ENCODE data around the gene SPAAR.
"Not testable (repeated sequence)": the region's sequence is repeated elsewhere in the genome, so short reads cannot be mapped to it uniquely, and the experiment has no call there.

Gene SPAAR, protein sequence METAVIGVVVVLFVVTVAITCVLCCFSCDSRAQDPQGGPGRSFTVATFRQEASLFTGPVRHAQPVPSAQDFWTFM

DNA sequence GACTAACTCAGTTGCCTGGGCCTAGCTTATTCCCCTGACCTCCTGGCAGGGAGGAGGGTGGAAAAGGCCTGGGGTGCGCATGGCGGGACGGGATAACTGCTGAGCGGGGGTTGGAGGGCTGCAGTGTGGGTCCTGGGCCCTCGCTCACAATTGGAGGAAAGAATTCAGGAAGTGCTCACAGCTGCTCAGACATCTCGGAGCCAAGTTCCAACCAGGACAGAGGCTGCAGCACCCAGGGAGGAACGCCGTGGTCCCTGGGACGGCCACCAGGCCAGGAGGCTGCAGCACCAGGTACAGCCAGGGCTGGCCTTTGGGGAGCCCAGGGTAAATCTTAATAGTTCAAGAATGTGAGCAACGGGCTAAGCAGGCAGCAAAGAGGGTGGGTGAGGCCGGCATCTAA lies at the start of gene SPAAR:
Gene SPAAR, plus strand, starts transcription at position 217 of the 400 bp plus-strand sequence. CDS start 974 bp downstream, outside the sequence.
- peak; percentile 77 for DNase-seq (ENCODE audit: low spot score)

DNA sequence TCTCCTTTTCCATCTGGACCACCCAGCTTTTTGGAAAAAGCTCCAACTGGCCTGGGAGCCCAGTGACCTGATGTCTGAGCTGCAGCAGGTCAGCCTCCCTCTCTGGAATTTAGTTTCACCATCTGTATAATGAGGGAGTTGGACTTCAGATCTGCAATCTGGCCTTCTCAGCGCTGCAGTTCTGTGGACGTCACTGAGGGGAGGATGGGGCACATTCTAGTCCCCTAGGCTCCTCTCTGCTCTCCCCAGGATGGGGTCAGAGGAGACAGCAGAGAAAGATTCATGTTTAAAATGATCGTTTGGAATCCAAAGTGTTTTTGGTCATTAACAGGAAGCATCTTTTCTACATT lies 49.3 kb upstream of the SPAAR start:
- no peak for DNase-seq (ENCODE audit: low spot score)

DNA sequence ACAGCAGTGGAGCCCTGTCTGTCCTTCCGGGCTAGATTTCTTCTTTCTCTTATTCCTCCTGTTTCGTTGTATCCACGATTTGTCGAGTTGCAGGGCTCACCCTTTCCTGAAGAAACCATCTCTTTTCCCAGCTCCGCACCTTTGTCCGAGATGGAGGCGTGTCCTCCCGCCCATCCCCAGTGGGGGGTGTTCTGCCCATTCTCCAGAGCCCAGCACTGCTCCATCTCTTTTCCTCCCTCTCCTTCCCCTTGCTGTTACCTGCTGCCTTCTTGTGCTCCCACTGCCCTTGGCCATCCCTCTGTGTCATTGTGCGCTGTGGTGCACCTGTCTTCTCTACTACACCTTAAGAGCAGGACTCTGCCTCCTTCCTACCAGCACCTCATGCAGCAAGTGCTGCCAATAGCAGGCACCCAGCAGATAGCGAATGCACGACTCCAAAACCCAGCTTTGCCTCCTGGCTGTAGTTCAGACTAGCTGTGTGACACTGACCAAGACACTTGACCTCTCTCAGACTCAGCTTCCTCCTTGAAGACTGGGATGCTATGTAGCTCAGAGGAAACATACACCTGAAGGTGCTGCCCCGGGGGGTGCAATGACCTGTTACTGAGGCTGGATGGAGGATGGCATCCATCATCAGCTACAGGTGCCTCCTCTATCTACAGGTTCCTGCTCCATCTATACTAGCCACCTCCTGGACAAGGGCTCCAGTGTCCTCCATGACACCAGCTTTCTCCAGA lies 48.0 kb upstream of the SPAAR start:
- DNase-seq (ENCODE audit: low spot score), result no peak

DNA sequence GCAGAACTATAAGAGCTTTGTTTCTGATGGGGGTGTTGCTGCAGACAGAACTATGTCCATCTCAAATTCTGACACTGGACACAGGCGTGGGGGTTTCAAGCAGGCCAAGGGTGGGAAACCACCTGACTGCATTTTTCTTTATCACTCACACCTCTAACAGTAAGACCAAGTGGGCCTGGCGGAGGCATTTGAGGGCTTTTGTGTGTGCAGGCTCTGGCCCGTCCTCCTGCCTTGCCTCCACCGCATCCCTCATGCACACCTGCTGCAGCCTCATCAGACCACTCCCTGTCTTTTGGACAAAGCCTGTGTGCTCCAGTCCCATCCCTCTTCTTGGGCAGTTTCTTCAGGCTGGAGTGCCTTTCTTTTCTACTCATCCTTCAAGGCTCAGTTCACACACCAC lies 47.0 kb upstream of the SPAAR start:
- DNase-seq (ENCODE audit: low spot score), result no peak

DNA sequence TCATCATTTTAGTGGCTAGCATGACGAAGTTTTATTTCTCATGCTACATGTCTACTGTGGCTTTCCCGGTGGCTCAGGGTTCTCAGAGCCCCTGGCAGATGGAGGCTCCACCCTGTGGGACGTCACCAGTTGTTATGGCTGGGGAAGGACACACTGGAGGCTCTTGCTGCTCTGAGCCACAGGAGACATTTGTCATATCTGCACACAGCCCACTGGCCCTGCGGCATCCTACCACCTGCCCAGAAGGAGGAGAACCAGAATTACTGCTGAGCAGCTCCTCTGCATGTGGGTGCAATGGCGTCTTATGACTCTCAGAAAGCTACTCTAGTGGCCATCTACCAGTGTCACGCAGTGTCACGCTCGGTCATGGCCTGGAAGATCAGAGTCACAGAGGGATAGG lies 45.7 kb upstream of the SPAAR start:
- no peak for DNase-seq (ENCODE audit: low spot score)

DNA sequence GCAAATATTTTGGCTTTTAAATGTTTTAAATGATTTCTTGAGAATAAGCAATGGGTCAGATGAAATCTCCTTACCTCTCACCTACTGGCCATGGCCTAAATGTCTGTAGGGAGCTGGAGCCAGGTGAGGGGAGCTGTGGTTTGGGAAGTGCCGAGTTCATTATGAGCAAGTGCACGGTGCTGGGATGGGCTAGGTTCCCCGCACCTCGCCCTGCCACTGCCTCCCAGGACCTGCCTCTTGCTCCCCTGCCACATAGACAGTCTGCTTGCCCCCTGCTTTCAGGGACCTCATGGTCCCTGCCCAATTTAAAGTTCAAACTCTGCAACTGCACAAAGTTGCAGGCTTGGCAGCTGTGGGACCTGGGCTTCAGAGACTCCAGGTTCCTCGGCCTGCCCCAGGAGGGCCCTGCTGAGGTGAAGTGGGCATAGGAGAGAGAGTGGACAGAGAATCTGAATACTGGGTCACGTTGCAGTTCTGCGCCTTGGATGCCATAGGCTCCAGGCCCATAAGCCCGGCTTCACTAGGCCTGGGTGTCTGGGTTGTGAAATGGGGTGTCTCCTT lies 44.5 kb upstream of the SPAAR start:
- no peak for DNase-seq (ENCODE audit: low spot score)

DNA sequence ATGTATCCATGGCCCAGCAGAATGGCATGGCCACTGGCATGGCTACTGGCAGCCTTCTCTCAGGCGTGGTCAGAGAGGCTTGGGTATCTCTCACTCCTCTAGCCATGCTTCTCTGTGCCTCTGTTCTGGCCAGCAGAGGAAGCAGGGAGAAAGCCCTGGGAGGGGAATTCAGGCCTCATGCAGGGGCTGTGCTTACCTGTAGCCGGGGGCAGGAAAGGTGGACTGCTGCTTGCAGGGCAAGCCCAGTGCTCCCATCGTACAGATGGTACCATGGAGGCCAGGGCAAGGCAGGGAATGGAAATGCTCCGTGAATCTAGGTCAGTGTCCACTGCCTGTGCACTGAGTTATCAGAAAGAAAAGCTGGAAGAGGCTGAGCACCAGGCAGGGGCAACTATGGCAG lies 41.8 kb upstream of the SPAAR start:
- DNase-seq (ENCODE audit: low spot score), result no peak

DNA sequence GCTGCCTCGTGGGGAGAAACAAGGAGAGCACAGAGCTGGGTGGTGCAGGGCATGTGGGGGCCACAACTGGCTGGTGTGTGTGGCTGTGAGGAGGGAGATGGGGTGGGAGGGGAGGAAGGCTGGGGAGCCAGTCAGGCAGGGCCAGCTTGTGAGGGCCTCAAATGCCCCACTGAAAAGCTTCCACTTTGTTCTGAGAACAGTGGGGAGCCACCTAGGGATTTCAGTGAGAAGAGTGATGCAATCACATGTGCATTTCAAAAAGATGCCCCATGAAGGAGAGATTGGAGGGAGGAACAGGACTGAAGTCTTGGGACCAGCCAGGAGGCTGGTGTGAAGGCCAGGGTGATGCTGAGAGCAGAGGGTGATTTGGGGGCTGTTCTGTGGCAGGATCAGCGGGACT lies 40.4 kb upstream of the SPAAR start:
- no peak for DNase-seq (ENCODE audit: low spot score)

DNA sequence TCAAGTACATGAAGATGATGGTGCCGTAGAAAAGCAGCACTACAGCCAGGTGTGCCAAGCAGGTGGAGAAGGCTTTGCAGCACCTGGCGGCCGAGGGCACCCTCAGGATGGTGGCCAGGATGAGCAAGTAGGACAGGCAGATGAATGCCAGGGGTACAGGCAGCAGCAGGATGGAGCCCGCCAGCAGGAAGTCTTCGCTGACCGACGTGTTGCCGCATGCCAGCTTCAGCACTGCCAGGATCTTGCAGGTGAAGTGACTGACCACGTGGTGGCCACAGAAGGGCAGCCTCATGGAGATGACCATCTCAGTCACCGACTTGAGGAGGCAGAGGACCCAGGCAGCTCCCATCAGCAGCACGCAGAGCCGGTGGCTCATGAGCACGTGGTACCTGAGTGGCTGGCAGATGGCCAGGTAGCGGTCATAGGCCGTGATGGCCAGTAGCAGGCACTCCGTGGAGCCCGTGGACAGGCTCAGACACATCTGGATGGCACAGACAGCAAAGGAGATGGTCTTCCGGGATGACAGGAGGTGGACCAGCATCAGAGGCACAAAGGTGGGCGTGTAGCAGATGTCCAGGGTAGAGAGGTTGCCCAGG lies 39.6 kb upstream of the SPAAR start:
- no peak for DNase-seq (ENCODE audit: low spot score)

DNA sequence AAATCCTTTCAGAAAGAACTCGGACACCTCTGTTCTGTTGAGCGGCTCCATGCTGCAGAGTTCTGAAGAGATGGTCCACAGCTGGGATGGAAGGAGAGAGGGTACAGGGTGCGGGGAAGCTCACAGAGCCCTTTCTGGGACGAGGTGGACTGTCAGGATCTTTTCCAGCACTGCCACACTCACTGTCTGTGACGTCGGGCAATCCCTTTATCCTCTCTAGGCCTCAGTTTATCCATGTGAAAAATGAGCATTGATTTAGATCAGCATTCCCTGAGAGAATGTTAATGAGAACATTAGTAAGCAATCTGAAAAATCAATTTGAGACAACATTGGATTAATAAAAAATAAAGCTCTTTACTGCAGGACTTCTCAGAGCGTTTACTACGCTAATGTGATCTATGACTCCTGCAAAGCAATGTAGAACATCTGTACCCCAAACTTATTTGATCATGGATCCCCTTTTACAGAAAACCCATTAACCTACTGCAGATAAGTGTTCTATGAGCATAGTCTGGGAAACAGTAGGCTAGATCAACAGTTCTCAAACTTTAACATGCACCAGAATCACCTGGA lies 38.9 kb upstream of the SPAAR start, which contains the start of gene OR13J1:
Gene OR13J1, minus strand, starts transcription at position 51 of the 573 bp plus-strand sequence. Its CDS starts 0 bp downstream, at position 51.
- no peak for DNase-seq (ENCODE audit: low spot score)

DNA sequence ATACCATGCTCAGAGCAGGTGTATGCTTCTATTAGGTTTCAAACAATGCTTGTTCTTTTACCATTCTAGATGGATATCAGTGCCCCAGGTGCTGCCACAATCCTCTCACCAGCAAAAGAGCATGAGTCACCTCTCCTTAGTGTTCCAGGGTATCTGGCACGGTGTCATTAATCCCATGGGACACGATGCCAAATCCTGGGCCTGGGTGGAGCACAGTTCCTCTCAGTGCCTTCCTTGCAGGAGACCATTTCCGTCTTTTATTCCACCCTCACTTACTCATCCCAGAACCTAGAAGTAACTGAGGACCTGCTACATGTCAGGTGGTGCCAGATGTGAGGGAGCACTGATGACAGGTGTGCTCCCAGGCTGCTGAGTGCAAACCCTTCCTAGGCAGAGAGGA lies 37.7 kb upstream of the SPAAR start:
- DNase-seq (ENCODE audit: low spot score), result no peak

DNA sequence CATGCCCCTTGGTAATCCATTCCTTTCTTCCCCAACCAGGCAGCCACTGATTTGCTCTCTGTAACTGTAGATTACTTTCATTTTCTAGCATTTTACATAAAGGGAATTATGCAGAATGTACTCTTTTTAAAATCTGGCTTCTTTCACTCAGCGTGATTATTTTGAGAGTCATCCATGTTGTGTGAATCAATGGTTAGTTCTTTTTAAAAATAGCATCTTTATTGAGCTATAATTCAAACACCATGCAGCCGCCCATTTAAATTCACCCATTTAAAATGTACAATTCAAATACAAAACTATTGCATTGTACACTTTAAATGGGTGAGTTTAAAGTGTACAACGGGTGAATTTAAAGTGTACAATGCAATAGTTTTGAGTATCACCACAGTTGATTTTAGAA lies 36.8 kb upstream of the SPAAR start:
- DNase-seq (ENCODE audit: low spot score), result no peak

DNA sequence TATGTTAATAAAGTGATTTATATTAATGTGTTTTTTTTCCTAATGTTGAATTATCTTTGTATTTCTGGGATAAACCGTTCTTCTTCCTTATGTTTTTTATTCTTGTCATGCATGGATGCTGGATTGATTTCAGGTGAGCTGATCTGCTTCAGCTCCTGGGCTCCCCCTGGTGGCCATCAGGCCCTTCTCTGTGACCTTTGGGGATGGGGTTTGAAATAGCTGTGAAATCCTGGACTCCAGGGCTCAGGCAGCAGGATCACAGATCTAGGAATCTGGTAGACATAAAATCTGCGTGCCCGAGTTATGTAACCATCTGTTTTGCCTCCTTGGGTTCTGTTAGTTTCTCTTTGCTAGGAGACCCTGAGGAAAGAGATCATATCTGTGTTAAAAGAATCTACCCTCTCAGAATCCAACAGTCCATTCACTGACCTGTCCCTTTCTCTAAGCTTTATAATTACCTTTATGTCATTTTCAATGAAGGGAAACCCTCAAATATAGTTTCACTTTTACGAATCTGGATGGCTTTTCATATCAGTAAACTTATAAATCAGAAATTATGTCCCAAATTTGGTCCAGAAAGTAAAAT lies 26.9 kb upstream of the SPAAR start:
- DNase-seq (ENCODE audit: low spot score), result peak; percentile 45

DNA sequence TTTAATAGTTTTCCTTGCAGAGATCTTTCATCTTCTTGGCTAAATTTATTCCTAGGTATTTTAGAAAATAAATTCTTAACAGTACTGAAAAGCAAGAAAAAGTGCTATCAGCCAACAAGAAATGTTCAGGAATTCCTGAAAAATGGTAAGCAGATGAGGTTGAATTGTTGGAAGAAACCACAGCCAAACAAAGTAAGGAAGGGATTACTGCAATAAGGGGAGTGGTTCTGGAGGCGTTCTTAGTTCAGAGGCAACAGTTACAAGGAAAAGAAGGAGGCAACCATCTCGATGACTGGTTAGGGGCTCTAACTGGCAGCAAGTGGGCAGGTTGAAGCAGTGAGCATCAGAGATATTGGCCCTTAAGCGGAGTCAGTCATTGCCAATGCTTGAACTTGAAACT lies 26.3 kb upstream of the SPAAR start:
- no peak for DNase-seq (ENCODE audit: low spot score)

DNA sequence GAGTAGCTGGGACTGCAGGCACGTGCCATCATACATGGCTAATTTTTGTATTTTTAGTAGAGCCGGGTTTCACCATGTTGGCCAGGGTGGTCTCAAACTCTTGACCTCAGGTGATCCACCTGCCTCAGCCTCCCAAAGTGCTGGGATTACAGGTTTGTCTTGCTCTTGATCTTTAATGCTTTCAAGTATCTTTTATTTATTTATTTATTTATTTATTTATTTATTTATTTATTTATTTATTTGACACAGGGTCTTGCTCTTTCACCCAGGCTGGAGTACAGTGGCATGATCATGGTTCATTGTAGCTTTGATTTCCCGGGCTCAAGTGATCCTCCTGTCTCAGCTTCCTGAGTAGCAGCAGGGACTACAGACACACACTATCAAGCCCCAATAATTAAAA lies 24.4 kb upstream of the SPAAR start:
- not testable (repeated sequence) for DNase-seq (ENCODE audit: low spot score)

DNA sequence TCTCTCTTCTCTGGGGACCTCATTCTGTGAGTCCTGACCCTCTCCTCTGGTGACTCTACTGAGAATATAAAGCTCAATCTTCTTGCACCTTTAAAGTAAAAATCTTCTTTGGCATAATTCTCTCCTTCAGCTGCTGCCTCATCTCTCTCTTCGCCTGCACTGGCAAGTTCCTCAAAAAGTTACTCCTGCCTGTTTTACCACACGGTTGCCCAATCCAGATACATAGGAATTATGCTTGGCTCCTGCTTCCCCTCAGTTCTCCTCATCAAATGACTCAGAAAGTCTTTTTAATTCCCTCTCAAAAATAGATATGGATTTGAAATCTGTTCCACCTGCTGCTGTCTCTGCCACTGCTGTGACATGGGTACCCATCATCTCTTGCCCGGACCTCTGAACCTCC lies 17.6 kb upstream of the SPAAR start:
- no peak for DNase-seq (ENCODE audit: low spot score)

DNA sequence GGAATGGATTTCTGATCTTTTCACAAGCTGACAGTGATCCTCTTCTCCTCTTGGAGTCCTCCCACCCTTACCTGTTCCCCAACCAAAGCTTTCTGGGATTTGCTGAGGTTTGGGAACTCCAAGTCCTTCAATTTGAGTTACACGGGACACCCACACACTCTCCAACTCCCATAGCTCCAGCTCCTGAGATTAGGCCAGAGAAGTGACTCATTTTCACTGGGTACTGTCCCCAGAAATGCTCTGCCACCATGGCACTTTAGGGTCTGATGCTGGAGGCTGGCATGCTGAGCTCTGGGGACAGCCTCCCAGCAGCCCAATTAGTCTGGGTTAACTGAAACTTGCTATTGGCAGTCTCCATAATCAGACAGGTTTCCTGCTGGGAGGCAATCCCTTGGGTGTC lies 17.2 kb upstream of the SPAAR start:
- no peak for DNase-seq (ENCODE audit: low spot score)

DNA sequence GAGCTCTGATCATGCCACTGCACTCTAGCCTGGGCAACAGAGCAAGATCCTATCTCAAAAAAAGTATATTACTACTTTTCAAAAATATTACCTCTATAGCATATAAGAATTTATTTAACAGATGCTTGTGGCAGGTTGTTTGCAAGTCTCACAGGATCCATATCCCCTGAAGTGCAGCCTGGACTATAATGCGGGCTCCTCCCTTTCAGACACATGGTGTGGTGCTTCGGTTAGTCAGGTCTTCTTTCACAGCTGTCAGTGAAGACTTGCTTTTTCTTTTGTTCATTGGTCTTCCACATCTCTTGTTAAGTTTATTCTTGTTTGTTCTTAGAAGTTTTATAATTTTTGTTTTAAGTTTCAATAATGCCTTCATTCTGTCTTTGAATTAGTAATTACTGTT lies 12.7 kb upstream of the SPAAR start:
- DNase-seq (ENCODE audit: low spot score), result no peak

DNA sequence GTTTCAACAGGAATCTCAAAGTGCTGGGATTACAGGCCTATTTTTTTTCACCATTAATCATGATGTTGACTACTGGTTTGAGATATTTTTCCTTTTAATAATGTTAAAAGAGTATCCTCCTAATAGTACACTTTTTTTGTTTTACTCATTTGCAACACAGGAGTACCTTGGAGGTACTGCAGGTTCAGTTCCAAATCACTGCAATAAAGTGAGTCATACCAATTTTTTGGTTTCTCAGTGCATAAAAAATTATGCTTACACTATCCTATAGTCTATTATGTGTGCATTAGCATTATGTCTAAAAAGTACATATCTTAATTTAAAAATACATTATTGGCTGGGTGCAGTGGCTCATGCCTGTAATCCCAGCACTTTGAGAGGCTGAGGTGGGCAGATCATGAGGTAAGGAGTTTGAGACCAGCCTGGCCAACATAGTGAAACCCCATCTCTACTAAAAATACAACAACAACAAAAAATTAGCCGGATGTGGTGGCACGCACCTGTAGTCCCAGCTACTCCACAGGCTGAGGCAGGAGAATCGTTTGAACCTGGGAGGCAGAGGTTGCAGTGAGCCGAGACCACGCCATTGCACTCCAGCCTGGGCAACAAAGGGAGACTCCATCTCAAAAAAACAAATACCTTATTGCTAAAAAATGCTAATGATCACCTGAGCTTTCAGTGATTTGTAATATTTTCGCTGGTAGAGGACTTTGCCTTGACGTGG lies 11.8 kb upstream of the SPAAR start:
- not testable (repeated sequence) for DNase-seq (ENCODE audit: low spot score)

DNA sequence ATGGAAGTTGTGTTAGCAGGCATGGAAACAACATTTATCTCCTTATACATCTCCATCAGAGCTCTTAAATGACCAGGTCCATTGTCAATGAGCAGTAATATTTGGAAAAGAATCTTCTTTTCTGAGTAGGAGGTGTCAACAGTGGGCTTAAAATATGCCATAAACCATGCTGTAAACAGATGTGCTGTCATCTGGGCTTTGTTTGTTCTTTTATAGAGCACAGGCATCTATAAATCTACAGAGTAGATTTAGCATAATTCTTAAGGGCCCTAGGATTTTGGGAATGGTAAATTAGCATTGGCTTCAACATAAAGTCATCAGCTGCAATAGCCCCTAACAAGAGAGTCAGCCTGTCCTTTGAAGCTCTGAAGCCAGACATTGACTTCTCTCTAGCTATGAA lies 11.0 kb upstream of the SPAAR start:
- no peak for DNase-seq (ENCODE audit: low spot score)

DNA sequence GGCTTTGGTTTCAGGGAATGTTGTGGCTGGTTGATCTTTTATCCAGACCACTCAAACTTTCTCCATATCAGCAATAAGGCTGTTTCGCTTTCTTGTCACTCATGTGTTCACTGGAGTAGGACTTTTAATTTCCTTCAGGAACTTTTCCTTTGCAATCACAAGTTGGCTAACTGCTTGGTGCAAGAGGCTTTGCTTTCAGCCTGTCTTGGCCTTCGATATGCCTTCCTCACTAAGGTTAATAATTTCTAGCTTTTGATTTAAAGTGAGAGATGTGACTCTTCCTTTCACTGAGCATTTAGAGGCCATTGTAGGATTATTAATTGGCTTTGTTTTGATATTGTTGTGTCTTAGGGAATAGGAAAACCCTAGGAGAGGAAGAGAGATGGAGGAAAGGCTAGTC lies 10.3 kb upstream of the SPAAR start:
- no peak for DNase-seq (ENCODE audit: low spot score)

DNA sequence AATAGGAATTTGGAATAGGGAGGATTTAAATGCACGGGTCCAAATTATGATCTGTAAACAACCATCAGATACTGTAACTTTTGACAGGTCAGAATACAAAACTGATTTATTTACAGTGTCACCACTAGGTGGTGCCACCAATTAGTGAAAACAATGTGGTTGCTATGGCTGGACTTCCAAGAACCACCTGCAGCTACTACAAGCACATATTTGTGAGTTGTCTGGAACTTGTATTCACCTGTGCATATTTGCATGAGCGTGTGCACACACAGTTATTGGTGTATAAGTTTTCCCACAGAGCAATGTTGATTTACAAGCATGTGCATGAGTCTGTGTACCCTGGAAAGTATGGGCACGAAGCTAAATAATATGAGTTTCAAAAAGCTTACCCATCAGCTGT lies 6.2 kb upstream of the SPAAR start:
- DNase-seq (ENCODE audit: low spot score), result no peak
